Adipose tissue (tissue), 3 donors: Measurements from ENCODE around the gene UBE2E1. TPM values are rescaled to one million over a fixed set of nuclear protein-coding genes. Genes with fewer than 3 reads are reported as not detected.
A peak's percentile ranks its signal among the peaks of the same experiment; 100 is the strongest.

Experiments
- H3K27ac ChIP-seq: one replicate; pipeline ENCODE4 v1.5.1; 2013; ENCODE audit warnings: low read depth, low read length
- WGBS, 3 donors: extraction: QIAGEN DNeasy Blood & Tissue Kit; methylation state at CpG; one replicate each; pipeline ENCODE4 v1.1.7; 2013; 5-methylcytosine and 5-hydroxymethylcytosine counted together
- polyA plus RNA-seq, 3 donors: library from polyadenylated mRNA; stranded (reverse); fragments of 200-250 nt; gene quantifications; one replicate each; pipeline ENCODE4 v1.2.3, GENCODE V29; 2013
- donor health status: healthy with polysubstance abuse.
- donor health status: Bipolar disorder and iron deficiency.
- donor health status: healthy.

UBE2E1 gene
- polyA plus RNA-seq, 3 donors, result 28.5 to 94.6 (median 56.5) TPM

DNA sequence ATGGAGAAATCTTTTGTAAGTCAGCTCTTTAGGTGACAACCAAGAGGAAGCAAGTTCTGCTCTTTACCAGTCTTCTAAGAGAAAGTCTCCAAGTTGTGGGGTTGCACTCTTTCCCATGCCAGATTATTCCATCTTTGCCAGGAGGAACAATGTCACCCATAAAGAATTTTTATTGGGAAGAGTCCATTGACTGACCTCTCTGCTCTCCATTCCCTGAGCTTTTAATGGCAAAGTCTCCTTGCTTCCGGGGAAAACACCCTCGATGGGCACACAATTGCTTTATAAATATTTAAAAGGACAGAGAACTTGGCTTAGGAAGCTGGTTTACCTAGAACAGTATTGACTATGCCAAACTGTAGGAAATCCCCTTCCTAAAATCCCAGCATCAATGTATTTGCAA lies 19.9 kb upstream of the UBE2E1 start:
- WGBS, 3 donors, result 72 to 78% (median 73%) methylated on average over 2 of the region's 2 CpGs
- H3K27ac ChIP-seq, result no peak overlapping the region

DNA sequence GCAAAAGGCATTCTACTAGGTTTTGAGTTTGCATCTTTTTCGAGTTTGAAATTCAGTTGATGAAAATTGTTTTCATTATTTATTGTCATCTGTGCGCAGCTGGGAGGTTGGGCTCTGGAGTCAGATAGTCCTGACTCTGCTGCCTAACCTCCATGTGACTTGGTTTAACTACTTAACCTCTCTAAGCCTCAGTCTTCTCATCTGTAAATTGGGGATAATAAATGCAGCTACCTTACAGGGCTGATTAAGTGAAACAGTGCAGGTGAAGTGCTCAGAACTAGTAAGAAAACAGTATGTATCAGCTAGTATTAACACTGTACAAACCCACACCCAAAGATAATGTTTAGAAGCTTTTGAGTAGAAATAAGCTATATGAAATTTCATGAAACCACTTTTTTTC lies 14.1 kb upstream of the UBE2E1 start:
- WGBS, 3 donors, result 90 to 92% (median 92%) methylated on average over 2 of the region's 2 CpGs
- H3K27ac ChIP-seq, result no peak overlapping the region

DNA sequence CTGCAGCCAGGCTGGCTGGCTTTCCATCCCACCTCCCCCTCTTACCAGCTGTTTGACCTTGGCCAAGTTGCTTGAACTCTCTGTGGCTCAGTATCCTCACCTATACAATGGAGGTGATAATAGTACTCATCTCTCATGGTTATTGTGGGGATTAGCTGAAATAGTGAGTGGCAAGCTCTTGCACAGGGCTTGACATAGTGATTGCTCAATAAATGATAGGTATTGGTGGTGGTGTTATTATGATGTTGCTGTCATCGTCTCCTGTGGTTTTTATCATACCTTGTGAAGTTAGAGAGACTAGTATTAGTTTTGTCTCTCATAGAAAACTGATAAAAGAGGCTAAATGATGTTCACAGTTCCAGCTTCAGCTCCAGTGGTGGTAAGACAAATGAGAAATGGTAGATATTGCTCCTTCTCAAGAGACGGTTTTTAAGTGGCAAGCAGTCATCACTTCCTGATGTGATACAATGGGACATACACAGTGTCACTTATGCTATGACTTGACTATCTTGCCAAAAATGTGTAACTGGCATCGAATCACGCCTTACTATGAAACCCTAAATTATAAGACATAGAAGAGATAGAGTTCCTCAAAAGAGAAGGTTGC lies 12.1 kb upstream of the UBE2E1 start:
- 81 to 89% (median 88%) methylated on average over 4 of the region's 4 CpGs for WGBS, 3 donors
- H3K27ac ChIP-seq, result no peak overlapping the region

DNA sequence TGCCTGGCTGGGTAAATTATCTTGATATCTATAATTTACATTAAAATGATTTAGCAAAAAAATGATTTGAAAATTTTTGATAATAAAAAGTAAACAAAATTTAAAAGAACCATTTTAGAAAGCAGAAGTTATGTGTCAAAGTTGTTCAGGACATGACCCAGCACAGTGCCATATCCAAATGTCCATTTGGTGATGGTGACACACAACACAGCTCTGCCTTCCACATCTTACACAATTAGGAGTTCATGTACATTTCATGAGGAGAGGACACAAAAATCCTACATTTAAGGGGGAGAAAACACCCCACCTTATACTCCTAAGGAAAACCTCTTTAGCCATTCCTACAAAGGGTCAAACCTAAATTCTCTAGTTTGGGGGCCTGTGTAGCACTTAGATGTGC lies 10.7 kb upstream of the UBE2E1 start:
- H3K27ac ChIP-seq, result no peak overlapping the region

DNA sequence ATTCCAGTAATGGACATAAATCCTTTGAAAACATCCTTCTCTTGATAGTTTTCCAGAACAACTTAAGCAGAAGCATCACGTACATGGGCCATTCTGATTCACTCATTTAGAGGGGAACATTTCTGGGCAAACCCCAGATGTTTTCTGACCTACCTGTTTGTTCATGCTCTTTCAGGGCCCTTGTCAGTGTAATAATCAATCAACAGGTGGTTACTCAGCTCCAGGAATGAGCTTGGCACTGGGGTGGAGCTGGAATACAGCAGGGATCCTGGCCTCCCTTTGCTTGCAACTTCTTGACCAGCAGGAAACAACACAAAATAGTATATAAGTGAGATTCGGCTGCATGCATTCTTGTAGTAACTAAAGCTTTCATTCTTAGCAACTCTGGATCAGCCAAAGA lies 9.2 kb upstream of the UBE2E1 start:
- WGBS, 3 donors, result 75 to 84% (median 78%) methylated on average over 2 of the region's 2 CpGs
- H3K27ac ChIP-seq, result no peak overlapping the region

DNA sequence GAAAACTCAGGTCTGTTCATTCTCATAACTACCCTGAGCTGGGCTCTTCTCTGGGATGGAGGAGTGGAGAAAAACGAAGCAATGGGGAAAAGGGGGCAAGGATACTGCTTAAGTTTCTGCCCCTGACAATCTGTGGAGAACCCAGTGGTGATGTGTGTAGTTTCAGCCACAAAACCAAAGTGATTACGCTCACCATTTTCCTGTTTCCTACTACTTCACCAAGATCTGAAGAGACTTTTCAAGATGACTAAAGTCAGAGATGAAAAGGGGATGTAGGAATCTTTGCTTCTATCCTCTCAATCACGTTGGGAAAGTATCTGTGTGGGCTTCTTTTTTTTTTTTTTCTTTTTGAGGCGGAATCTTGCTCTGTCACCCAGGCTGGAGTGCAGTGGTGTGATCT lies 8.3 kb upstream of the UBE2E1 start:
- no peak overlapping the region for H3K27ac ChIP-seq
- 69 to 80% (median 70%) methylated on average over 4 of the region's 4 CpGs for WGBS, 3 donors

GRCh38 chr3:23798456-23798855 lies 7.3 kb upstream of the UBE2E1 start:
- 82 to 89% (median 89%) methylated on average over 5 of the region's 5 CpGs for WGBS, 3 donors
- no peak overlapping the region for H3K27ac ChIP-seq

- WGBS, 3 donors, result 89 to 96% (median 92%) methylated on average over 3 of the region's 3 CpGs
- no peak overlapping the region for H3K27ac ChIP-seq
These were observed 6.9 kb upstream of the UBE2E1 start for GRCh38 chr3:23798876-23799275.

DNA sequence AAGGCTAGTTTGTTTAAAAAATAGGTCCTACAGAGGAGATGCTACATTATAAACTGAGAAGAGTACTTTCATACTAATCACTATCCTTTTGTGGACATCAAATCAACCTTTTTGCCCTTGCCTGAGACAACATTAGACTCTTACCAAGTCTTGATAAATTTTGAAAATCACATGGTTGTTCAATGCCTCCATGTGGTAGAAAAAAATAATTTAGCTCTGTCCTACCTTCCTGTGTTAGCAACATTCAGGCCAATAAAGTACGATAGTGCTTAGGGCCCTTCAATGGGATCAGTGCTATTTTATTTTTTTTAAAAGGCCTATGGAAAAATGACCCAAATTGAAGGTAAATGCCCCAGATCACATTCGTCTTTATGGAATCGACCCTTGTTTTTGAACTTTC lies 5.0 kb upstream of the UBE2E1 start:
- WGBS, 3 donors, result 70 to 72% (median 72%) methylated on average over 3 of the region's 3 CpGs
- H3K27ac ChIP-seq, result no peak overlapping the region

DNA sequence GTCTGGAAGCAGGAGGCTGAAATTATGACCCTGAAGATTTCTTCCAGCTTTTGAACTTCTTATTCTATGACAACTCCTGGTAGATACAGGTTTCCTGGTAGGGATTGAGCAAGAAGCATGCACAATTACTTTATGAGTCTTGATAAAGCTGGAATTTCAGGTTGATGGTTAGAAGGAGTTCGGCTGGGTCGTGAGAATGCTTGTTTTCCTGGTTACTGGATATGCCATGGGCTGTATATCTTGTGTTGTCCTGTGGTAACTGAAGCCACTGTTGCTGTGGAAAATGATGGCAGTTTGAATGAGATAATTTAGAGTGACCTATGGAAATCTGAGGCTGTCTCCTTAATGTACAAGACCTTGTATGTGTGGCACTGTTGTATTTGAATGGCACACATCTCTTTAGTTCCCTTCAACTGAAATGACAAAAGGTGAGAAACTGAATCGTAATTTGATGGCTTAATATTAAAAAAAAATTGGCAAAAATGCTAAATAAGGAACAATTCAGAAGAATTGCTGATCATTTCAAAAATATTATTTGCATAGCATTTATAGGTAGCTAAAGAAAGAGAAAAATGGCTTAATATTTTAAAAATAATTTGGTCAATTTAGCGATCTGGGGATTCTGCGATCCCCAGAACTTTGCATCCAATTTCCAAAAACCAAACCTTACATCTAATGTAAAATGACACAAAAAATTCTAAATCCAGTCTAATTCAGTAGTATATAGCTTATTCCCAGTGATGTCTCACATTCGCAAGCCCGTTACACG lies 1.1 kb upstream of the UBE2E1 start:
- 82 to 85% (median 83%) methylated on average over 8 of the region's 8 CpGs for WGBS, 3 donors
- H3K27ac ChIP-seq, result no peak overlapping the region

GRCh38 chr3:23805210-23805632 lies 534 bp upstream of the UBE2E1 start:
- 40 to 51% (median 49%) methylated on average over 7 of the region's 7 CpGs for WGBS, 3 donors
- no peak overlapping the region for H3K27ac ChIP-seq

GRCh38 chr3:23806534-23807423 lies 1.0 kb downstream of the UBE2E1 start:
- peak overlapping the region; percentile 54 for H3K27ac ChIP-seq
- WGBS, 3 donors, result 1 to 2% (median 2%) methylated on average over 44 to 71 of the region's 71 CpGs

- 29 to 37% (median 33%) methylated on average over 5 of the region's 5 CpGs for WGBS, 3 donors
- H3K27ac ChIP-seq, result no peak overlapping the region
These were observed 1.8 kb downstream of the UBE2E1 start for GRCh38 chr3:23807424-23808015.

- WGBS, 3 donors, result 50 to 78% (median 55%) methylated on average over 5 of the region's 5 CpGs
- H3K27ac ChIP-seq, result no peak overlapping the region
These were observed 2.8 kb downstream of the UBE2E1 start for GRCh38 chr3:23808525-23808924.

DNA sequence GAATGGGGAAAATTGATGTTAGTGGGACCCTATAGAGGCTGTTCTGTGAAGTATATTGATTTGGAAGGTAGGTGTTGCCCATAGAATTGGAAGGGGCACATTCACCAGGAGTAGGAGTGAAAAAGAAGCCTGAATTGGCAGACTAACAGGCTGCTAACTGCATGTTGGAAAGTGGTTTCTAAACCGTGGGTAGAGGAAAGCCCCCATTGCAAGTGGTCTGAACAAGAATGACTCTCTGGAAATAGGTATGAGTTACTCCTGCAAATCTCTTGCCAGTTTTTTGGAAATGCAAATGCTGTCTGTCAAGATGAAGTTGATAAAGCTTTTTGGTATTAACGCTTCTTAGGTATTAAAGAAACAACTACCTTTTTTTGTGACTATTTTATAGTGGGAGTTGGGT lies 3.5 kb downstream of the UBE2E1 start:
- no peak overlapping the region for H3K27ac ChIP-seq
- 47 to 74% (median 53%) methylated on average over 2 of the region's 2 CpGs for WGBS, 3 donors

GRCh38 chr3:23809840-23810342 lies 4.1 kb downstream of the UBE2E1 start:
- H3K27ac ChIP-seq, result no peak overlapping the region
- WGBS, 3 donors, result 41 to 65% (median 44%) methylated on average over 13 of the region's 13 CpGs

DNA sequence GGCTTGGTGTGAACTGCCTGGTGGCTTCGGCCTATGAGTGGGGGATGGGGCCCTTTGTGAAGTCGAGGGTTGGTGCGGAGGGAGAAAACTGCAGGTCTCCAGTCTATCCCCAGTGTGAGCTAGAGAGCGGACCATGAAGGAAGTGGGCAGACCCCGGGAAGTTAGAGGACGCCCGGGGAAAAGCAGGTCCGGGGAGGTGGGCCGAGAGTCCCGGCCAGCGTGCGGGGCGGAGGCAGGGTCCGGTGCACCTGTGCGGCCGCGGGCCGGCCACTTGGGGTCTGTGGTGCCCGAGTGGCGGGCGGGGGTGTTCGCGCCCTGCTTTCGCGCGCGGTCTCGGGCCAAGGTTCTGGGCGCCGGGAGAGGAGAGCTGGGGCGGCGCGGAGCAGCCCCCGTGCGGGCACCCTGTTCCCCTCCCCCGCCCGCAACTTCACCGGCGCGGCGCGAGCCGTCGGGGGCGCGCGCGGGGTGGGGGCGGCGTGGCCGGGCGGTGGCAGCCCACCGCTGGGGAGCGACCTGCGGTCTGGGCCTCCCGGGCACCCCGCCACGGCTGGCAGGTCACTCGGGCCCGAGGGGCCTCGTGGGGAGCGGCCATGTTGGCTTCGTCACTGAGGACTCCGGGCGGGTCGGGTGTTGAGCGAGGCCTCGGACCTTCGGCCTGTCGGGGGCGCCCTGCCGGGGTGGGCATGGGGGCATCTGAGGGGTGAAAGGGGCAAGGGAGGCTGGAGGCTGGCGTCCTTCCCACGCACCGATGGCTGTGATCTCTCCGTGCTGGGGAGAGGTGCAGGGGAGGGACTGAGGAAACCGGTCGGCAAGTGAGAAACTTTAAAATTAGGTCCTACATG lies 4.8 kb downstream of the UBE2E1 start:
- H3K27ac ChIP-seq, result no peak overlapping the region
- WGBS, 3 donors, result 1% methylated on average over 36 to 78 of the region's 78 CpGs

DNA sequence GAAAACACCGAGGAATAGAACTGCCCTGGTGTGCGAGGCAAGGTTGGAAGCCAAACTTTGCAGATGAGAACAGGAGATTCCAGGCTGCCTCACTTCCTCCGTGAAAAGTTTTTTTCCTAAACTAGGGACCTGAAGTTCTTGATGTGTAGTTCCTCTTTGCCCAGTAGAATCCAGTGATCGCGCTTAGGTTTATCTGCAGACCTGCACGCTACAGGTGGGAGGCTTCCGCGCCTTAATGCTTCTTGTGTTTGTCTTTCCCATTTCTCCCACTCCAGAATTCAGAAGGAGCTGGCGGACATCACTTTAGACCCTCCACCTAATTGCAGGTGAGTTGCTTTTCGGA lies 5.4 kb downstream of the UBE2E1 start:
- WGBS, 3 donors, result 22 to 48% (median 46%) methylated on average over 10 of the region's 10 CpGs
- H3K27ac ChIP-seq, result no peak overlapping the region
